Ishikawa (cell line): ENCODE data around the gene WDR54.

ENCODE experiments used
- CEBPB ChIP-seq: IDR thresholded peaks from 2 replicates; pipeline ENCODE4 v1.6.1; 2012
- CREB1 ChIP-seq: IDR thresholded peaks from 2 replicates; pipeline ENCODE4 v1.6.1; 2012; ENCODE audit warnings: low read depth
- MAX ChIP-seq: IDR thresholded peaks from 2 replicates; pipeline ENCODE4 v1.6.1; 2012
- NFIC ChIP-seq: IDR thresholded peaks from 2 replicates; pipeline ENCODE4 v1.6.1; 2012
- REST ChIP-seq: IDR thresholded peaks from 2 replicates; pipeline ENCODE4 v1.6.1; 2012; ENCODE audit warnings: low read depth, mild to moderate bottlenecking
- TCF12 ChIP-seq: IDR thresholded peaks from 2 replicates; pipeline ENCODE4 v1.6.1; 2012; ENCODE audit warnings: low read depth
- YY1 ChIP-seq: IDR thresholded peaks from 2 replicates; pipeline ENCODE4 v1.6.1; 2012; ENCODE audit warnings: low read depth
- TF ChIP-seq, protein P1 (sequence below): IDR thresholded peaks from 2 replicates; pipeline ENCODE4 v1.6.1; 2012

DNA sequence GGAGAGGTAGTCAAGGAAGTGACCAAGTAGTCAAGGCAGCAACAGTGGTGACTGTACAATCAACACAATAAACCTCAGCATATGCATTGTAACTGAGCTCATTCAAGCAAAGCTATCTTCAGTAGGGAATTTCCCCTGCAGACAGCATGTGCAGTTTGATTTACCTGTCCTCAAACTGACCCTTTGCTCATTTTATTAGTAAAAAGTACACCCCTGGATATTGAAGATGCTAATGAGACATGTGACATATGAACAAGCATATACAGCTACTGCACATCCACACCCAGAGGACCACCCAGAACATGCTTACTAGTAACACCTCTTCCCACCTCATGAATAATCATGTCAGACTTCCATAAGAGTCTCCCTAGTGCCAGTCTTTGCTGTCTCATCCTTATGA is 15.5 kb upstream of the WDR54 start:
- TF ChIP-seq REST (no peak), NFIC (no peak), CREB1 (no peak), CEBPB (no peak), YY1 (no peak), MAX (no peak), TCF12 (no peak)
- TF ChIP-seq, protein P1, sequence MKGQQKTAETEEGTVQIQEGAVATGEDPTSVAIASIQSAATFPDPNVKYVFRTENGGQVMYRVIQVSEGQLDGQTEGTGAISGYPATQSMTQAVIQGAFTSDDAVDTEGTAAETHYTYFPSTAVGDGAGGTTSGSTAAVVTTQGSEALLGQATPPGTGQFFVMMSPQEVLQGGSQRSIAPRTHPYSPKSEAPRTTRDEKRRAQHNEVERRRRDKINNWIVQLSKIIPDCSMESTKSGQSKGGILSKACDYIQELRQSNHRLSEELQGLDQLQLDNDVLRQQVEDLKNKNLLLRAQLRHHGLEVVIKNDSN = no peak
